Peyer's patch (tissue), 4 donors: ENCODE results near the gene SPPL3. TPM values are rescaled to one million over a fixed set of nuclear protein-coding genes. Genes with fewer than 3 reads are reported as not detected.
A peak's percentile ranks its signal among the peaks of the same experiment; 100 is the strongest.

Source experiments
- DNase-seq, 3 donors: peaks; one replicate each; pipeline ENCODE4 v3.0.0-alpha.2; 2017 to 2019
- H3K27ac ChIP-seq, 4 donors: fragments of 200-600 bp; sonication (generic); one replicate each; pipeline ENCODE4 v1.5.1; 2016 to 2019
- H3K27me3 ChIP-seq, 2 donors: fragments of 200-600 bp; sonication (generic); one replicate each; pipeline ENCODE4 v1.5.1; 2019
- H3K36me3 ChIP-seq, 3 donors: fragments of 200-600 bp; sonication (generic); one replicate each; pipeline ENCODE4 v1.5.1; 2016 to 2019
- H3K4me1 ChIP-seq, 4 donors: fragments of 200-600 bp; sonication (generic); one replicate each; pipeline ENCODE4 v1.5.1; 2016 to 2019
- H3K4me3 ChIP-seq, 4 donors: fragments of 200-600 bp; sonication (generic); 1 replicate in 3 of 4; 2 replicates in 1 of 4; pipeline ENCODE4 v1.5.1; 2016 to 2019; ENCODE audit warnings: mild to moderate bottlenecking in 1 of 4
- H3K9me3 ChIP-seq, 4 donors: fragments of 200-600 bp; sonication (generic); one replicate each; pipeline ENCODE4 v1.5.1; 2016 to 2019; ENCODE audit warnings: mild to moderate bottlenecking in 1 of 4
- POLR2A ChIP-seq, 2 donors: fragments of 450-650 bp; IDR thresholded peaks; one replicate each; pipeline ENCODE4 v1.5.1; 2017; ENCODE audit warnings: antibody characterized with exemption in 2 of 2, mild to moderate bottlenecking in 2 of 2, moderate library complexity in 2 of 2
- total RNA-seq, 4 donors: library from RNA; depleted of rRNA; stranded (reverse); fragments of >200 nt; gene quantifications; one replicate each; pipeline ENCODE4 v1.1.0, GENCODE V29; 2016
- TF ChIP-seq, protein P1 (sequence below), 6 experiments: fragments of 450-650 bp in 4 of 6; fragments of 200-600 bp in 2 of 6; sonication (generic) in 1 of 6; IDR thresholded peaks; one replicate each; pipeline ENCODE4 v1.5.1; 2017 to 2019; ENCODE audit warnings: antibody characterized with exemption in 6 of 6, mild to moderate bottlenecking in 3 of 6, moderate library complexity in 1 of 6

SPPL3 gene
- total RNA-seq, 4 donors from 2014 or later: 26.4 to 50.2 (median 34.9) TPM

DNA sequence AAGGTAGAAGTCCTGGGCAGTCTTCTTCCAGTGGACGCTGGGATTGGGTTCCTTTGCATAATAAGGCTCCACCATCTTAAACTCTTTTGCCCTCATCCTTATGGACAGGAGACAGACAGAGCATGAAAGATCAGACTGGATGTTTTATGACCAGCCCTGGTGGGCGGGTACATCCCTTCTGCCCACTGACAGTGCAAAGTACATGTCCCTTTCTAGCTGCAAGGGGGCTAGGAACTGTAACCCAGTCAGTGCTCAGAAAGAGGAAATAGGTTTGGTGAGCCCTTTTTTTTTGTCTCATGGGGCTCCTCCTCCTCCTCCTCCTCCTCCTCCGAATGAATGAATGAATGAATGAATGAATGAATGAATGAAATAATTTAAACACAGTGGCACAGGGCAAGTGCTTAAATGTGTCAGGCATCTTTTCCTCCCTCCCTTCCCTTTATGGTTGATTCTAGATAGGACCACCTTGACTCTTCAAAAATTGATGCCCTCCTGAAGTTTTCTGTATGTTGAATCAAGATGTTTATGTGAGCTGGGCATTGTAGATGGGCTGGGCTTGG is 37.8 kb upstream of the SPPL3 start:
- no peaks in the 10 kb centered on the region for H3K36me3 ChIP-seq
- no peak overlapping the region for H3K4me3 ChIP-seq
- H3K4me1 ChIP-seq: no peaks in the 10 kb centered on the region
- H3K27me3 ChIP-seq: no peaks in the 10 kb centered on the region
- H3K9me3 ChIP-seq: no peaks in the 10 kb centered on the region
- TF ChIP-seq POLR2A (IDR thresholded peaks at IDR 0.05): no peak
- TF ChIP-seq, protein P1, sequence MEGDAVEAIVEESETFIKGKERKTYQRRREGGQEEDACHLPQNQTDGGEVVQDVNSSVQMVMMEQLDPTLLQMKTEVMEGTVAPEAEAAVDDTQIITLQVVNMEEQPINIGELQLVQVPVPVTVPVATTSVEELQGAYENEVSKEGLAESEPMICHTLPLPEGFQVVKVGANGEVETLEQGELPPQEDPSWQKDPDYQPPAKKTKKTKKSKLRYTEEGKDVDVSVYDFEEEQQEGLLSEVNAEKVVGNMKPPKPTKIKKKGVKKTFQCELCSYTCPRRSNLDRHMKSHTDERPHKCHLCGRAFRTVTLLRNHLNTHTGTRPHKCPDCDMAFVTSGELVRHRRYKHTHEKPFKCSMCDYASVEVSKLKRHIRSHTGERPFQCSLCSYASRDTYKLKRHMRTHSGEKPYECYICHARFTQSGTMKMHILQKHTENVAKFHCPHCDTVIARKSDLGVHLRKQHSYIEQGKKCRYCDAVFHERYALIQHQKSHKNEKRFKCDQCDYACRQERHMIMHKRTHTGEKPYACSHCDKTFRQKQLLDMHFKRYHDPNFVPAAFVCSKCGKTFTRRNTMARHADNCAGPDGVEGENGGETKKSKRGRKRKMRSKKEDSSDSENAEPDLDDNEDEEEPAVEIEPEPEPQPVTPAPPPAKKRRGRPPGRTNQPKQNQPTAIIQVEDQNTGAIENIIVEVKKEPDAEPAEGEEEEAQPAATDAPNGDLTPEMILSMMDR (IDR thresholded peaks at IDR 0.05): no peak
- DNase-seq: no peak
- no peak overlapping the region for H3K27ac ChIP-seq

DNA sequence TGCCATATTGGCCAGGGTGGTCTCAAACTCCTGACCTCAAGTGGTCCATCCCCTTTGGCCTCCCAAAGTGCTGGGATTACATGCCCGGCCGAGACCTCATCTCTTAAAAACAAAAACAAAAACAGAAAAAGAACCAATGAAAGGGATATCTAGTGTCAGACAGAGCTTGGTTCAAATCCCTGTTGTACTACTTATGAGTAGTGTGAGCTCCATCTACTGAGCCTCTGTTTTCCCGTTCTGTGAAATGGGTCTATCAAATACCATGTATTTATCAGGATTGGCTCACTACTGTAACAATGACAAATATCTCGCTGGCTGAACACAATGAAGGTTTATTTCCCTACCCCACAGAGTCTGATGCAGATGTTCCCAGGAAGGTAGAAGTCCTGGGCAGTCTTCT is 37.3 kb upstream of the SPPL3 start:
- Histone ChIP-seq H3K4me1 (no peaks in the 10 kb centered on the region), H3K27ac (no peak overlapping the region), H3K36me3 (no peaks in the 10 kb centered on the region), H3K9me3 (no peaks in the 10 kb centered on the region), H3K27me3 (no peaks in the 10 kb centered on the region), H3K4me3 (no peak overlapping the region)
- no peak for DNase-seq
- TF ChIP-seq, protein P1 (IDR thresholded peaks at IDR 0.05): no peak
- TF ChIP-seq POLR2A (IDR thresholded peaks at IDR 0.05): no peak

DNA sequence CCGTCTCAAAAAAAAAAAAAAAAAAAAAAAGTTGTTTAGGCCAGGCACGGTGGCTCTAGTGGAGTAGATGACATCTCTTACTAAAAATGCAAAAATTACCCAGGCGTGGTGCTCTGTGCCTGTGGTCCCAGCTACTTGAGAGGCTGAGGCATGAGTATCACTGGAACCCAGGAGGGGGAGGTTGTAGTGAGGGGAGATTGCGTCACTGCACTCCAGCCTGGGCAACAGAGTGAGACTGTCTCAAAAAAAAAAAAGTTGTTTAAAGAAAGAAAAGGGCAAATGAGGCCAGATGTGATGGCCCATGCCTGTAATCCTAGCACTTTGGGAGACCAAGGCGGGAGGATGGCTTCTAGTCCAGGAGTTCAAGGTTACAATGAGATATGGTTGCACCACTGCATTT is 36.6 kb upstream of the SPPL3 start:
- Histone ChIP-seq H3K4me3 (no peak overlapping the region), H3K36me3 (no peaks in the 10 kb centered on the region), H3K27ac (no peak overlapping the region), H3K4me1 (no peaks in the 10 kb centered on the region), H3K27me3 (no peaks in the 10 kb centered on the region), H3K9me3 (no peaks in the 10 kb centered on the region)
- no peak for TF ChIP-seq POLR2A (IDR thresholded peaks at IDR 0.05)
- TF ChIP-seq, protein P1 (IDR thresholded peaks at IDR 0.05): no peak
- DNase-seq: no peak

DNA sequence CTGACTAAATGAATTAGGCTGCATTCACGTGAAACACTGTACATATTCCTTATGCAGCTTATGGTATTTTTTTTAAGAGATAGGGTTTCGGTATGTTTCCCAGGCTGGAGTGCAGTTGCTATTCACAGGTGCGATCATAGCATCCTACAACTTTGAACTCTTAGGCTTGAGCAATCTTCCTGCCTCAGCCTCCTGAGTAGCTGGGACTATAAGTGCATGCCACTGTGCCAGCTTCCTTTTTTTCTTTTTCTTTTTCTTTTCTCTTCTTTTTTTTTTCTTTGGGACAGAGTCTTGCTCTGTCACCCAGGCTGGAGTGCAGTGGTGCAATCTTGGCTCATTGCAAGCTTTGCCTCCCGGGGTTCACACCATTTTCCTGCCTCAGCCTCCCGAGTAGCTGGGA is 35.8 kb upstream of the SPPL3 start:
- H3K27ac ChIP-seq: no peak overlapping the region
- DNase-seq: no peak

DNA sequence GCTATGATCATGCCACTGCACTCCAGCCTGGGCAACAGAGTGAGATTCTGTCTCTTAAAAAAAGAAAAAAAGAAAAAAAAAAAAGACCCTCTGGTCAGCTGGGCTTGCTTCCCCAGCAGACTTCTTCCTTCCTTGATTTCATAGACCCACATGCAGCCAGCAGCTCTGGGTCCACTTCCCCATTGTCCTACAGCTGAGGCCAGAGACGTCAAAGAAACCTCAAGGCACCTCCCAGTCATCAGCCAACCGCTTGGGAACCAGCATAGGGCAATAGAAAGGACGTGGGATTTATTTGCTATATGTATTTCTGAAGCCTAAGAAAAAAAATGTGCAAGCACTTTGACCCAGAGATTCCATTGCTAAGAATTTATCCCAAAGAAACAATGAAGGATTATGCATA is 35.4 kb upstream of the SPPL3 start:
- H3K27ac ChIP-seq: no peak overlapping the region
- H3K9me3 ChIP-seq: no peaks in the 10 kb centered on the region
- H3K36me3 ChIP-seq: no peaks in the 10 kb centered on the region
- H3K4me1 ChIP-seq: no peaks in the 10 kb centered on the region
- TF ChIP-seq, protein P1 (IDR thresholded peaks at IDR 0.05): no peak
- no peak for TF ChIP-seq POLR2A (IDR thresholded peaks at IDR 0.05)
- peak in 1 of 3 donors; percentile 58 for DNase-seq
- H3K4me3 ChIP-seq: no peak overlapping the region
- H3K27me3 ChIP-seq: no peaks in the 10 kb centered on the region

More for the DNA sequence above, 35.8 kb upstream of the SPPL3 start:
- TF ChIP-seq POLR2A (IDR thresholded peaks at IDR 0.05): no peak
- TF ChIP-seq, protein P1 (IDR thresholded peaks at IDR 0.05): no peak
- Histone ChIP-seq H3K27me3 (no peaks in the 10 kb centered on the region), H3K4me3 (no peak overlapping the region), H3K4me1 (no peaks in the 10 kb centered on the region), H3K36me3 (no peaks in the 10 kb centered on the region), H3K9me3 (no peaks in the 10 kb centered on the region)

DNA sequence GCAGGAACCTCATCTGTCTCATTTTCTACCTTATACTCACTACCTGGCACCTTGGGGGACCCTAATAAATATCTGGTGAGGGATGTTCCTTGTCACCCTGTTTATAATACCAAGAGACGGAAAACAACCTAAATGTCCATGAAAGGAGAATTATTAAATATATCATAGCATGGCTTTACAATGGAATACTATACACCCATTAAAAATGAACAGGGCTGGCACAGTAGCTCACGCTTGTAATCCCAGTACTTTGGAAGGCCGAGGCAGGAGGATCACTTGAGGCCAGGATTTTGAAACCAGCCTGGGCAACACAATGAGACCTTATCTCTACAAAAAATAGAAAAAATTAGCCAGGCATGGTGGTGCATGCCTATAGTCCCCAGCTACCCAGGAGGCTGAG is 34.3 kb upstream of the SPPL3 start:
- no peaks in the 10 kb centered on the region for H3K9me3 ChIP-seq
- H3K4me3 ChIP-seq: no peak overlapping the region
- H3K36me3 ChIP-seq: no peaks in the 10 kb centered on the region
- H3K4me1 ChIP-seq: no peaks in the 10 kb centered on the region
- H3K27me3 ChIP-seq: no peaks in the 10 kb centered on the region
- no peak for TF ChIP-seq POLR2A (IDR thresholded peaks at IDR 0.05)
- TF ChIP-seq, protein P1 (IDR thresholded peaks at IDR 0.05): no peak
- no peak overlapping the region for H3K27ac ChIP-seq
- DNase-seq: no peak
